ENCODE measurements around the gene EXOC2. TPM values are rescaled to one million over a fixed set of nuclear protein-coding genes. Genes with fewer than 3 reads are reported as not detected.

Gene EXOC2
- total RNA-seq, 4 donors from 2014 or later, result 7.6 to 22.5 (median 20.2) TPM

- no peak for DNase-seq
- TF ChIP-seq POLR2AphosphoS5 (IDR thresholded peaks at IDR 0.05) (no peak), POLR2A (IDR thresholded peaks at IDR 0.05) (no peak), CTCF (IDR thresholded peaks at IDR 0.05) (no peak), EP300 (IDR thresholded peaks at IDR 0.05; ENCODE audit: low read depth) (no peak)
- 69 to 78% methylated on average over 3 of the region's 3 CpGs for WGBS, 2 donors (ENCODE audit: low coverage in 1 of 2)
- Histone ChIP-seq H3K27ac (peak overlapping the region; percentile 85 to 92 (median 90)), H3K36me3 (no peaks in the 10 kb centered on the region), H3K4me1 (peaks cover 0 to 16% (median 2%) of the 10 kb centered on the region in 4 donors), H3K27me3 (peaks cover 40% of the 10 kb centered on the region), H3K4me3 (peak overlapping the region in 2 of 4 donors; percentile 34 to 57), H3K9me3 (no peaks in the 10 kb centered on the region)
- in situ Hi-C loops (cut with MboI; ENCODE audit: low pct_ligation_motif_present in 1 of 4, low pct_unique_long_range_greater_than_20kb in 1 of 4, low sequenced_read_pairs in 3 of 4) (loop anchor here in 1 of 4 donors (25.0 kb wide), 1 partner anchor 678 kb away; the partner anchor contains the start of gene FOXF2), intact Hi-C loops (cut with DNase I; ENCODE audit: low total_unique reads) (loop anchor here (10.0 kb wide), 1 partner anchor 115 kb away; no protein-coding TSS in a partner anchor)
These were observed 16.6 kb upstream of the EXOC2 start for GRCh38 chr6:709471-710056.

- H3K9me3 ChIP-seq, result no peaks in the 10 kb centered on the region
- H3K36me3 ChIP-seq, result no peaks in the 10 kb centered on the region
- DNase-seq, result no peak
- H3K27me3 ChIP-seq, result peaks cover 40% of the 10 kb centered on the region
- in situ Hi-C loops (cut with MboI; ENCODE audit: low pct_ligation_motif_present in 1 of 4, low pct_unique_long_range_greater_than_20kb in 1 of 4, low sequenced_read_pairs in 3 of 4), result loop anchor here in 1 of 4 donors (25.0 kb wide), 1 partner anchor 679 kb away; the partner anchor contains the start of gene FOXF2
- peaks cover 0 to 16% (median 2%) of the 10 kb centered on the region in 4 donors for H3K4me1 ChIP-seq
- peak overlapping the region; percentile 47 to 92 (median 70) for H3K27ac ChIP-seq
- WGBS, 2 donors (ENCODE audit: low coverage in 1 of 2), result 40 to 54% methylated on average over 5 to 6 of the region's 6 CpGs
- intact Hi-C loops (cut with DNase I; ENCODE audit: low total_unique reads), result no loop called here
- no peak for TF ChIP-seq EP300 (IDR thresholded peaks at IDR 0.05; ENCODE audit: low read depth)
- no peak for TF ChIP-seq POLR2AphosphoS5 (IDR thresholded peaks at IDR 0.05)
- no peak for TF ChIP-seq CTCF (IDR thresholded peaks at IDR 0.05)
- TF ChIP-seq POLR2A (IDR thresholded peaks at IDR 0.05), result no peak
- H3K4me3 ChIP-seq, result no peak overlapping the region
These were observed 15.3 kb upstream of the EXOC2 start for GRCh38 chr6:708237-708598.

- intact Hi-C loops (cut with DNase I; ENCODE audit: low total_unique reads), result loop anchor here (1.0 kb wide), 1 partner anchor 675 kb away; no protein-coding TSS in a partner anchor
- in situ Hi-C loops (cut with MboI; ENCODE audit: low pct_ligation_motif_present in 1 of 4, low pct_unique_long_range_greater_than_20kb in 1 of 4, low sequenced_read_pairs in 3 of 4), result loop anchor here in 1 of 4 donors (25.0 kb wide), 1 partner anchor 680 kb away; the partner anchor contains the start of gene FOXF2
- H3K27me3 ChIP-seq, result peaks cover 40% of the 10 kb centered on the region
- no peaks in the 10 kb centered on the region for H3K36me3 ChIP-seq
- WGBS, 2 donors (ENCODE audit: low coverage in 1 of 2), result 84 to 90% methylated on average over 6 to 10 of the region's 10 CpGs
- no peak for DNase-seq
- no peak overlapping the region for H3K4me3 ChIP-seq
- peak overlapping the region; percentile 47 to 92 (median 70) for H3K27ac ChIP-seq
- no peak for TF ChIP-seq POLR2A (IDR thresholded peaks at IDR 0.05)
- peak in 1 of 3 donors; percentile 17 for TF ChIP-seq POLR2AphosphoS5 (IDR thresholded peaks at IDR 0.05)
- H3K9me3 ChIP-seq, result no peaks in the 10 kb centered on the region
- H3K4me1 ChIP-seq, result peaks cover 0 to 16% (median 2%) of the 10 kb centered on the region in 4 donors
These were observed 14.8 kb upstream of the EXOC2 start for GRCh38 chr6:707576-708236.

- intact Hi-C loops (cut with DNase I; ENCODE audit: low total_unique reads) (loop anchor here (1.0 kb wide), 1 partner anchor 675 kb away; no protein-coding TSS in a partner anchor), in situ Hi-C loops (cut with MboI; ENCODE audit: low pct_ligation_motif_present in 1 of 4, low pct_unique_long_range_greater_than_20kb in 1 of 4, low sequenced_read_pairs in 3 of 4) (loop anchor here in 1 of 4 donors (25.0 kb wide), 1 partner anchor 680 kb away; the partner anchor contains the start of gene FOXF2)
- peaks cover 0 to 14% (median 1%) of the 10 kb centered on the region in 4 donors for H3K4me1 ChIP-seq
- TF ChIP-seq CTCF (IDR thresholded peaks at IDR 0.05), result no peak
- TF ChIP-seq POLR2A (IDR thresholded peaks at IDR 0.05), result no peak
- no peak for TF ChIP-seq EP300 (IDR thresholded peaks at IDR 0.05; ENCODE audit: low read depth)
- TF ChIP-seq POLR2AphosphoS5 (IDR thresholded peaks at IDR 0.05), result no peak
- no peaks in the 10 kb centered on the region for H3K36me3 ChIP-seq
- H3K27me3 ChIP-seq, result peaks cover 40% of the 10 kb centered on the region
- no peak overlapping the region for H3K4me3 ChIP-seq
- DNase-seq, result no peak
- 78% methylated on average over 8 of the region's 8 CpGs; no CpG with 5 or more reads in 1 of the 2 donors for WGBS, 2 donors (ENCODE audit: low coverage in 1 of 2)
- H3K27ac ChIP-seq, result peak overlapping the region; percentile 47 to 92 (median 68)
- H3K9me3 ChIP-seq, result no peaks in the 10 kb centered on the region
These were observed 14.0 kb upstream of the EXOC2 start for GRCh38 chr6:706819-707381.

All from transverse colon (tissue), 4 donors.